Neural progenitor cell (in vitro differentiated cells): Measurements from ENCODE around the gene RPUSD1.

Experiments
- CTCF ChIP-seq: fragments of 200-600 bp; sonication (generic); IDR thresholded peaks from 2 replicates; pipeline ENCODE4 v1.5.1; 2017; ENCODE audit warnings: antibody characterized with exemption, mild to moderate bottlenecking
- EZH2 ChIP-seq: fragments of 200-600 bp; sonication (generic); IDR thresholded peaks from 2 replicates; pipeline ENCODE4 v1.6.1; 2017; ENCODE audit warnings: antibody characterized with exemption, mild to moderate bottlenecking, moderate library complexity

- TF ChIP-seq CTCF (no peak), EZH2 (no peak)
These were observed 15.5 kb upstream of the RPUSD1 start for GRCh38 chr16:803754-804080.
